ENCODE results near the gene ETNK1.

DNA sequence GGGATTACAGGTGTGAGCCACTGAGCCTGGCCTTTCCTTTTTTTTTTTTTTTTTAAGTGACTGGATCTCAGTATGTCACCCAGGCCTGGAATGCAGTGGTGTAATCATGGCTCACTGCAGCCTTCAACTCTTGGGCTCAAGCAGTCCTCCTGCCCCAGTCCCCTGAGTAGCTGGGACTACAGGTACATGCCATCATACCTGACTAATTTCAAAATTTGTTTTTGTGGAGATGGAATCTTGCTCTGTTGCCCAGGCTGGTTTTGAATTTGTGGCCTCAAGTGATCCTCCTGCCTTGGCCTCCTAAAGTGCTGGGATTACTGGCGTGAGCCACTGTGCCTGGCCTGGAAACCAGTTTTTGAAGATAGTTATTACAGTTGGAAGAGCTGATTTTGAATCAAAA lies 37.4 kb downstream of the ETNK1 start:
- TF ChIP-seq, protein P1, sequence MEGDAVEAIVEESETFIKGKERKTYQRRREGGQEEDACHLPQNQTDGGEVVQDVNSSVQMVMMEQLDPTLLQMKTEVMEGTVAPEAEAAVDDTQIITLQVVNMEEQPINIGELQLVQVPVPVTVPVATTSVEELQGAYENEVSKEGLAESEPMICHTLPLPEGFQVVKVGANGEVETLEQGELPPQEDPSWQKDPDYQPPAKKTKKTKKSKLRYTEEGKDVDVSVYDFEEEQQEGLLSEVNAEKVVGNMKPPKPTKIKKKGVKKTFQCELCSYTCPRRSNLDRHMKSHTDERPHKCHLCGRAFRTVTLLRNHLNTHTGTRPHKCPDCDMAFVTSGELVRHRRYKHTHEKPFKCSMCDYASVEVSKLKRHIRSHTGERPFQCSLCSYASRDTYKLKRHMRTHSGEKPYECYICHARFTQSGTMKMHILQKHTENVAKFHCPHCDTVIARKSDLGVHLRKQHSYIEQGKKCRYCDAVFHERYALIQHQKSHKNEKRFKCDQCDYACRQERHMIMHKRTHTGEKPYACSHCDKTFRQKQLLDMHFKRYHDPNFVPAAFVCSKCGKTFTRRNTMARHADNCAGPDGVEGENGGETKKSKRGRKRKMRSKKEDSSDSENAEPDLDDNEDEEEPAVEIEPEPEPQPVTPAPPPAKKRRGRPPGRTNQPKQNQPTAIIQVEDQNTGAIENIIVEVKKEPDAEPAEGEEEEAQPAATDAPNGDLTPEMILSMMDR (IDR thresholded peaks at IDR 0.05; ENCODE audit: borderline replicate concordance, extremely low read depth, low read length, poor library complexity, severe bottlenecking), result no peak
- TF ChIP-seq EZH2 (IDR thresholded peaks at IDR 0.05; ENCODE audit: borderline replicate concordance, low read depth, low read length, severe bottlenecking), result no peak

Measured in DND-41 (cell line).